Esophagus squamous epithelium (tissue), 4 donors: ENCODE data around the gene RFTN1.

ENCODE experiments used
- CTCF ChIP-seq, 6 experiments: fragments of 450-650 bp in 4 of 6; fragments of 200-600 bp in 2 of 6; sonication (generic) in 2 of 6; IDR thresholded peaks; one replicate each; pipeline ENCODE4 v1.5.1; 2016 to 2019; ENCODE audit warnings: antibody characterized with exemption in 6 of 6, mild to moderate bottlenecking in 4 of 6, moderate library complexity in 4 of 6
- POLR2A ChIP-seq, 4 donors: fragments of 450-650 bp; IDR thresholded peaks; one replicate each; pipeline ENCODE4 v1.6.1; 2017; ENCODE audit warnings: antibody characterized with exemption in 4 of 4, mild to moderate bottlenecking in 4 of 4, moderate library complexity in 3 of 4

- TF ChIP-seq CTCF (IDR thresholded peaks at IDR 0.05) (no peak), POLR2A (IDR thresholded peaks at IDR 0.05) (no peak)
Measured at GRCh38 chr3:16378415-16378814, 135.1 kb downstream of the RFTN1 start.
